HepG2 (cell line): ENCODE measurements around the gene AXIN1. TPM values are rescaled to one million over a fixed set of nuclear protein-coding genes. Genes with fewer than 3 reads are reported as not detected.

ENCODE experiments used
- BHLHE40 ChIP-seq: IDR thresholded peaks from 2 replicates; pipeline ENCODE4 v1.6.1; 2011; ENCODE audit warnings: low read length, improper control_type of control experiment
- DR1 ChIP-seq: sonication (generic); formaldehyde crosslinking; IDR thresholded peaks from 2 replicates; pipeline ENCODE4 v1.8.0; 2021; ENCODE audit warnings: mild to moderate bottlenecking, missing genetic modification reagents, inconsistent platforms
- ETV5 ChIP-seq: IDR thresholded peaks from 2 replicates; pipeline ENCODE4 v1.6.1; 2018; ENCODE audit warnings: missing biosample characterization, missing genetic modification reagents, inconsistent platforms, borderline replicate concordance
- HHEX ChIP-seq: IDR thresholded peaks from 2 replicates; pipeline ENCODE4 v1.6.1; 2016; ENCODE audit warnings: control low read depth
- HNRNPK ChIP-seq: fragments of 200-400 bp; formaldehyde crosslinking; IDR thresholded peaks from 2 replicates; pipeline ENCODE4 v1.6.1; 2018; ENCODE audit warnings: low read length, low read depth, moderate library complexity, mild to moderate bottlenecking; ENCODE audit not compliant: poor library complexity, severe bottlenecking
- HOXA5 ChIP-seq: sonication (generic); formaldehyde crosslinking; IDR thresholded peaks from 2 replicates; pipeline ENCODE4 v1.4.0; 2020; ENCODE audit warnings: missing genetic modification reagents
- IRF2 ChIP-seq: IDR thresholded peaks from 2 replicates; pipeline ENCODE4 v1.6.1; 2018; ENCODE audit warnings: missing genetic modification reagents, missing compliant biosample characterization
- PAXIP1 ChIP-seq: sonication (generic); formaldehyde crosslinking; conservative IDR thresholded peaks from 2 replicates; pipeline ENCODE4 v1.4.0; 2020; ENCODE audit warnings: mild to moderate bottlenecking, missing genetic modification reagents, moderate library complexity
- PBX2 ChIP-seq: IDR thresholded peaks from 2 replicates; pipeline ENCODE4 v1.6.1; 2016; ENCODE audit warnings: control low read depth
- SKI ChIP-seq: fragments of 450-650 bp; IDR thresholded peaks from one replicate; pipeline ENCODE4 v1.6.1; 2018; ENCODE audit warnings: mild to moderate bottlenecking; ENCODE audit not compliant: partially characterized antibody
- TARDBP ChIP-seq: sonication (generic); formaldehyde crosslinking; IDR thresholded peaks from 2 replicates; pipeline ENCODE4 v1.8.0; 2022; ENCODE audit warnings: mild to moderate bottlenecking, missing genetic modification reagents
- TEAD3 ChIP-seq: optimal IDR thresholded peaks from 2 replicates; pipeline ENCODE3; 2016; ENCODE audit warnings: borderline replicate concordance
- THYN1 ChIP-seq: sonication (generic); formaldehyde crosslinking; IDR thresholded peaks from 2 replicates; pipeline ENCODE4 v1.8.1; 2023; ENCODE audit warnings: low read depth, mild to moderate bottlenecking, moderate library complexity, missing genetic modification reagents, borderline replicate concordance
- ZBTB20 ChIP-seq: sonication (generic); formaldehyde crosslinking; IDR thresholded peaks from 2 replicates; pipeline ENCODE4 v1.8.1; 2023; ENCODE audit warnings: missing genetic modification reagents, low read depth, mild to moderate bottlenecking, borderline replicate concordance
- ZNF337 ChIP-seq: sonication (generic); formaldehyde crosslinking; IDR thresholded peaks from 2 replicates; pipeline ENCODE4 v1.5.1; 2020; ENCODE audit warnings: missing genetic modification reagents, low read depth, mild to moderate bottlenecking, borderline replicate concordance
- ZNF468 ChIP-seq: sonication (generic); formaldehyde crosslinking; IDR thresholded peaks from 2 replicates; pipeline ENCODE4 v1.8.0; 2022; ENCODE audit warnings: mild to moderate bottlenecking, moderate library complexity, missing genetic modification reagents
- ZNF639 ChIP-seq: conservative IDR thresholded peaks from 2 replicates; pipeline ENCODE4 v1.6.1; 2018; ENCODE audit warnings: missing genetic modification reagents
- ZNF670 ChIP-seq: sonication (generic); formaldehyde crosslinking; IDR thresholded peaks from 2 replicates; pipeline ENCODE4 v1.8.0; 2022; ENCODE audit warnings: mild to moderate bottlenecking, missing genetic modification reagents, borderline replicate concordance
- ZNF761 ChIP-seq: sonication (generic); formaldehyde crosslinking; conservative IDR thresholded peaks from 2 replicates; pipeline ENCODE4 v1.4.0; 2020; ENCODE audit warnings: mild to moderate bottlenecking, missing genetic modification reagents
- polyA plus RNA-seq, 8 experiments: library from polyadenylated mRNA; depleted of rRNA in 3 of 8; stranded (reverse) in 7 of 8; unstranded in 1 of 8; fragments of >200 nt; fragmentation: Illumina TruSeq in 4 of 8; extraction: Trizol in 4 of 8; gene quantifications; 2 replicates each; pipeline versions ENCODE4 v1.2.1 to v1.2.3, GENCODE V29; 2011 to 2016; ENCODE audit warnings: low read depth in 4 of 8, missing spikeins in 1 of 8, mixed read lengths in 1 of 8; ENCODE audit not compliant: insufficient read depth in 1 of 8
- total RNA-seq, 5 experiments: library from RNA; depleted of rRNA; stranded (reverse); fragments of >200 nt; fragmentation: Illumina TruSeq; extraction: Trizol; gene quantifications; 2 replicates each; pipeline ENCODE4 v1.2.3, GENCODE V29; 2016; ENCODE audit warnings: low read depth in 1 of 5
- TF ChIP-seq, protein P1 (sequence below): sonication (generic); formaldehyde crosslinking; IDR thresholded peaks from 2 replicates; pipeline ENCODE4 v1.9.0; 2022; ENCODE audit warnings: low read depth, missing genetic modification reagents
- TF ChIP-seq, protein P2 (sequence below): sonication (generic); formaldehyde crosslinking; IDR thresholded peaks from 2 replicates; pipeline ENCODE4 v1.4.0; 2020; ENCODE audit warnings: missing genetic modification reagents

Gene AXIN1
- total and polyA plus RNA-seq, 2 of the 13 experiments (the other 11 are each of a cell fraction or from before 2014, with no cell fraction given), result 24.0 to 26.0 TPM

GRCh38 chr16:370443-370842, 17.9 kb upstream of the AXIN1 start, which contains the start of gene MRPL28 (continued):
- peak; percentile 36; the same call in 1 of the 2 replicates for TF ChIP-seq PAXIP1 (CRISPR knock-in tag)
- peak; percentile 83 for TF ChIP-seq BHLHE40
- TF ChIP-seq, protein P1, sequence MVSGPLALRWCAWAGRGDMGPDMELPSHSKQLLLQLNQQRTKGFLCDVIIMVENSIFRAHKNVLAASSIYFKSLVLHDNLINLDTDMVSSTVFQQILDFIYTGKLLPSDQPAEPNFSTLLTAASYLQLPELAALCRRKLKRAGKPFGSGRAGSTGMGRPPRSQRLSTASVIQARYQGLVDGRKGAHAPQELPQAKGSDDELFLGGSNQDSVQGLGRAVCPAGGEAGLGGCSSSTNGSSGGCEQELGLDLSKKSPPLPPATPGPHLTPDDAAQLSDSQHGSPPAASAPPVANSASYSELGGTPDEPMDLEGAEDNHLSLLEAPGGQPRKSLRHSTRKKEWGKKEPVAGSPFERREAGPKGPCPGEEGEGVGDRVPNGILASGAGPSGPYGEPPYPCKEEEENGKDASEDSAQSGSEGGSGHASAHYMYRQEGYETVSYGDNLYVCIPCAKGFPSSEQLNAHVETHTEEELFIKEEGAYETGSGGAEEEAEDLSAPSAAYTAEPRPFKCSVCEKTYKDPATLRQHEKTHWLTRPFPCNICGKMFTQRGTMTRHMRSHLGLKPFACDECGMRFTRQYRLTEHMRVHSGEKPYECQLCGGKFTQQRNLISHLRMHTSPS, result no peak
- peak; percentile 24; the same call in 1 of the 2 replicates for TF ChIP-seq TARDBP (CRISPR knock-in tag)
- no peak for TF ChIP-seq DR1
- TF ChIP-seq IRF2 (CRISPR knock-in tag), result 0 out of 2 replicates have a peak, but pooled peaks have one; percentile 29
- TF ChIP-seq PBX2, result peak; percentile 94
- no peak for TF ChIP-seq HHEX (CRISPR knock-in tag)
- peak; percentile 44; the same call in 1 of the 2 replicates for TF ChIP-seq HOXA5
- TF ChIP-seq ZBTB20, result no peak
- peak; percentile 69 for TF ChIP-seq HNRNPK
- no peak for TF ChIP-seq ZNF761
- peak; percentile 48 for TF ChIP-seq TEAD3
- no peak for TF ChIP-seq ZNF468 (CRISPR knock-in tag)
- 0 out of 2 replicates have a peak, but pooled peaks have one; percentile 59 for TF ChIP-seq ZNF670 (CRISPR knock-in tag)
- TF ChIP-seq ZNF337 (CRISPR knock-in tag), result 0 out of 2 replicates have a peak, but pooled peaks have one; percentile 73
- TF ChIP-seq SKI, result peak; percentile 40
- TF ChIP-seq, protein P2, sequence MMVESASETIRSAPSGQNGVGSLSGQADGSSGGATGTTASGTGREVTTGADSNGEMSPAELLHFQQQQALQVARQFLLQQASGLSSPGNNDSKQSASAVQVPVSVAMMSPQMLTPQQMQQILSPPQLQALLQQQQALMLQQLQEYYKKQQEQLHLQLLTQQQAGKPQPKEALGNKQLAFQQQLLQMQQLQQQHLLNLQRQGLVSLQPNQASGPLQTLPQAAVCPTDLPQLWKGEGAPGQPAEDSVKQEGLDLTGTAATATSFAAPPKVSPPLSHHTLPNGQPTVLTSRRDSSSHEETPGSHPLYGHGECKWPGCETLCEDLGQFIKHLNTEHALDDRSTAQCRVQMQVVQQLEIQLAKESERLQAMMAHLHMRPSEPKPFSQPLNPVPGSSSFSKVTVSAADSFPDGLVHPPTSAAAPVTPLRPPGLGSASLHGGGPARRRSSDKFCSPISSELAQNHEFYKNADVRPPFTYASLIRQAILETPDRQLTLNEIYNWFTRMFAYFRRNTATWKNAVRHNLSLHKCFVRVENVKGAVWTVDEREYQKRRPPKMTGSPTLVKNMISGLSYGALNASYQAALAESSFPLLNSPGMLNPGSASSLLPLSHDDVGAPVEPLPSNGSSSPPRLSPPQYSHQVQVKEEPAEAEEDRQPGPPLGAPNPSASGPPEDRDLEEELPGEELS (CRISPR knock-in tag), result no peak
- no peak for TF ChIP-seq ZNF639 (CRISPR knock-in tag)
- TF ChIP-seq THYN1 (CRISPR knock-in tag), result no peak
- TF ChIP-seq ETV5, result peak; percentile 68
